H1 (cell line): ENCODE results near the gene APEH. TPM values are rescaled to one million over a fixed set of nuclear protein-coding genes. Genes with fewer than 3 reads are reported as not detected.

Experiments
- ATF3 ChIP-seq: IDR thresholded peaks from 2 replicates; pipeline ENCODE4 v1.6.1; 2011; ENCODE audit warnings: low read depth, mild to moderate bottlenecking, low read length; ENCODE audit not compliant: insufficient read depth
- BCL11A ChIP-seq, 2 experiments: IDR thresholded peaks; one replicate each; pipeline ENCODE4 v1.6.1; 2011; ENCODE audit warnings: low read depth in 2 of 2, low read length in 2 of 2, mild to moderate bottlenecking in 2 of 2
- BRCA1 ChIP-seq: IDR thresholded peaks from 2 replicates; pipeline ENCODE4 v1.6.1; 2012; ENCODE audit warnings: low read depth, low read length, improper control_type of control experiment
- CHD1 ChIP-seq: IDR thresholded peaks from 2 replicates; pipeline ENCODE4 v1.6.1; 2012; ENCODE audit warnings: low read depth, low read length, improper control_type of control experiment
- CHD2 ChIP-seq: IDR thresholded peaks from 2 replicates; pipeline ENCODE4 v1.6.1; 2012; ENCODE audit warnings: low read length, improper control_type of control experiment
- EGR1 ChIP-seq: IDR thresholded peaks from 2 replicates; pipeline ENCODE4 v1.6.1; 2011; ENCODE audit warnings: low read depth, low read length, borderline replicate concordance
- FOSL1 ChIP-seq: IDR thresholded peaks from 2 replicates; pipeline ENCODE4 v1.6.1; 2011; ENCODE audit warnings: mild to moderate bottlenecking, low read depth, low read length, moderate library complexity; ENCODE audit not compliant: insufficient read depth
- GABPA ChIP-seq: IDR thresholded peaks from 2 replicates; pipeline ENCODE4 v1.6.1; 2011; ENCODE audit warnings: mild to moderate bottlenecking, low read length, moderate library complexity, borderline replicate concordance; ENCODE audit not compliant: insufficient read depth
- KDM1A ChIP-seq: fragments of 200-600, 300-600 bp; sonication (generic); IDR thresholded peaks from 2 replicates; pipeline ENCODE4 v1.7.1; 2016; ENCODE audit warnings: mild to moderate bottlenecking, low read length, borderline replicate concordance
- KDM5A ChIP-seq: fragments of 200-600 bp; IDR thresholded peaks from 2 replicates; pipeline ENCODE4 v1.7.1; 2012; ENCODE audit warnings: mild to moderate bottlenecking, low read length, inconsistent platforms, mixed read lengths
- NANOG ChIP-seq: IDR thresholded peaks from 2 replicates; pipeline ENCODE4 v1.6.1; 2011; ENCODE audit warnings: low read length, low read depth, mild to moderate bottlenecking, inconsistent platforms; ENCODE audit not compliant: insufficient read depth, poor library complexity, severe bottlenecking
- POLR2A ChIP-seq, 2 experiments: IDR thresholded peaks; 1 replicate in 1 of 2; 2 replicates in 1 of 2; pipeline ENCODE4 v1.6.1; 2011; ENCODE audit warnings: low read depth in 2 of 2, low read length in 2 of 2, mild to moderate bottlenecking in 2 of 2; ENCODE audit errors: control extremely low read depth in 1 of 2
- POLR2AphosphoS5 ChIP-seq: IDR thresholded peaks from 2 replicates; pipeline ENCODE4 v1.6.1; 2011; ENCODE audit warnings: low read depth, low read length
- POU5F1 ChIP-seq: IDR thresholded peaks from 2 replicates; pipeline ENCODE4 v1.6.1; 2011; ENCODE audit warnings: low read depth, mild to moderate bottlenecking, low read length, moderate library complexity
- RXRA ChIP-seq: IDR thresholded peaks from 2 replicates; pipeline ENCODE4 v1.6.1; 2011; ENCODE audit warnings: low read depth, mild to moderate bottlenecking, low read length, moderate library complexity; ENCODE audit not compliant: insufficient read depth
- SIRT6 ChIP-seq: IDR thresholded peaks from one replicate; pipeline ENCODE4 v1.7.1; 2012; ENCODE audit warnings: low read length, inconsistent platforms
- SIX5 ChIP-seq: IDR thresholded peaks from 2 replicates; pipeline ENCODE4 v1.6.1; 2011; ENCODE audit warnings: mild to moderate bottlenecking, low read depth, low read length
- TAF1 ChIP-seq: IDR thresholded peaks from 2 replicates; pipeline ENCODE4 v1.6.1; 2011; ENCODE audit warnings: mild to moderate bottlenecking, low read depth, low read length
- TAF7 ChIP-seq: optimal IDR thresholded peaks from 2 replicates; pipeline ENCODE3; 2011; ENCODE audit warnings: low read depth, mild to moderate bottlenecking, inconsistent platforms, low read length, moderate library complexity, borderline replicate concordance
- TEAD4 ChIP-seq: IDR thresholded peaks from 2 replicates; pipeline ENCODE4 v1.6.1; 2012; ENCODE audit warnings: low read depth, low read length, inconsistent platforms, mixed read lengths
- YY1 ChIP-seq: IDR thresholded peaks from 2 replicates; pipeline ENCODE4 v1.6.1; 2011; ENCODE audit warnings: low read depth, mild to moderate bottlenecking, low read length
- polyA plus RNA-seq, 7 experiments: library from polyadenylated mRNA; depleted of rRNA in 3 of 7; stranded (reverse) in 5 of 7; unstranded in 2 of 7; fragments of >200 nt in 5 of 7; fragments of 200-250 nt in 2 of 7; gene quantifications; 1 replicate in 5 of 7; 2 replicates in 1 of 7; 4 replicates in 1 of 7; pipeline versions ENCODE4 v1.2.1 to v1.2.3, GENCODE V29; 2011 to 2013; ENCODE audit warnings: missing spikeins in 2 of 7, mixed read lengths in 2 of 7
- total RNA-seq: library from RNA; stranded (reverse); fragmentation: NEBNext Ultra II Directional; extraction: Animal tissue kit (Norgen Biotek cat#: 25700); gene quantifications from 2 replicates; pipeline ENCODE4 v1.2.1, GENCODE V29; 2021
- TF ChIP-seq, protein P1 (sequence below), 3 experiments: IDR thresholded peaks; 1 replicate in 2 of 3; 2 replicates in 1 of 3; pipeline versions ENCODE4 v1.5.1 to v1.6.1; 2011; ENCODE audit warnings: low read length in 3 of 3, mild to moderate bottlenecking in 3 of 3, inconsistent platforms in 2 of 3, low read depth in 1 of 3, moderate library complexity in 1 of 3; ENCODE audit not compliant: insufficient read depth in 1 of 3; ENCODE audit errors: control extremely low read depth in 1 of 3

Gene APEH
- total and polyA plus RNA-seq, 2 of the 8 experiments (the other 6 are each of a cell fraction or from before 2014, with no cell fraction given) = 222 to 260 TPM

DNA sequence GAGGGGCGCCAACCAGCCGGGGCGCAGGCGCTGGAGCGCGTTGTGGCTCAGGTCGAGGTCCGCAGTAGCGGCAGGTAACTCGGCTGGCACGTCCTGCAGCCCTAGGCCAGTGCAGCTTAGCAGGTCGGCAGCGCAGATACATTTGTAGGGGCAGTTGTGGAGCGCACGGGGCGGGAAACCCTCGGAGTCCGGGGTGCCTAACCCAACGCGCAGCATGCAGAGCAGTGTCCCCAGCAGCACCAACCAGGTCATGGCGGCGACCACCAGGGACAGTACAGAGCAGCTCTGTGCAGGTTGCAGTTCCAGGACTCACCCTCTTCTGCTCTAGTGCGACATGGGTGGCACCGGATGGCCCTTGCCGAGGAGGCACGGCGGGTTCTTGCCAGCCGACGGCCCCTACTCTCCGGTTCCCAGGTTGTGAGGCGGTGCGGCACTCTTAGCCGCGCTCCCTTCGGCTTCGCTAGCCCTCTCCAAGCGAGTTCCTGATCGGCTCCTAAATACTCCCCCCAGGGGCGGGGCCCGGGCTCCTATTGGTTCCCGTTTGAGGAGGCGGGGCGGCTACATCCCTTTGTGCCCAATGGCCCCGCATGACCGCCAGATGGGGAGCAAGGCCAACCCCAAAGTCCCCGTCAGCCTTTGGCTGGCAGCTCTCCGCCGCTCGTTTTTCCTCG is 45.2 kb downstream of the APEH start, which contains the start of gene AMIGO3 (continued):
- TF ChIP-seq FOSL1 (0 out of 2 replicates have a peak, but pooled peaks have one; percentile 2), BRCA1 (no peak), NANOG (no peak), RXRA (no peak), POU5F1 (no peak), KDM5A (no peak; the same call in 1 of the 2 replicates), ATF3 (no peak), KDM1A (no peak), YY1 (0 out of 2 replicates have a peak, but pooled peaks have one; percentile 52), CHD1 (no peak), TAF1 (peak; percentile 74; the same call in 1 of the 2 replicates), TAF7 (peak; percentile 1), CHD2 (no peak; the same call in 1 of the 2 replicates), POLR2A (IDR thresholded peaks at IDR 0.05; ENCODE audit: control extremely low read depth in 1 of 2, low read depth in 2 of 2, low read length in 2 of 2) (peak in 1 of 2 experiments; percentile 95; a peak in 2 of 3 replicates), TEAD4 (no peak), BCL11A (IDR thresholded peaks at IDR 0.05; ENCODE audit: low read depth in 2 of 2, low read length in 2 of 2) (no peak), SIRT6 (no peak), EGR1 (no peak), SIX5 (no peak), POLR2AphosphoS5 (peak; percentile 87), GABPA (peak; percentile 13; the same call in 1 of the 2 replicates)
- TF ChIP-seq, protein P1, sequence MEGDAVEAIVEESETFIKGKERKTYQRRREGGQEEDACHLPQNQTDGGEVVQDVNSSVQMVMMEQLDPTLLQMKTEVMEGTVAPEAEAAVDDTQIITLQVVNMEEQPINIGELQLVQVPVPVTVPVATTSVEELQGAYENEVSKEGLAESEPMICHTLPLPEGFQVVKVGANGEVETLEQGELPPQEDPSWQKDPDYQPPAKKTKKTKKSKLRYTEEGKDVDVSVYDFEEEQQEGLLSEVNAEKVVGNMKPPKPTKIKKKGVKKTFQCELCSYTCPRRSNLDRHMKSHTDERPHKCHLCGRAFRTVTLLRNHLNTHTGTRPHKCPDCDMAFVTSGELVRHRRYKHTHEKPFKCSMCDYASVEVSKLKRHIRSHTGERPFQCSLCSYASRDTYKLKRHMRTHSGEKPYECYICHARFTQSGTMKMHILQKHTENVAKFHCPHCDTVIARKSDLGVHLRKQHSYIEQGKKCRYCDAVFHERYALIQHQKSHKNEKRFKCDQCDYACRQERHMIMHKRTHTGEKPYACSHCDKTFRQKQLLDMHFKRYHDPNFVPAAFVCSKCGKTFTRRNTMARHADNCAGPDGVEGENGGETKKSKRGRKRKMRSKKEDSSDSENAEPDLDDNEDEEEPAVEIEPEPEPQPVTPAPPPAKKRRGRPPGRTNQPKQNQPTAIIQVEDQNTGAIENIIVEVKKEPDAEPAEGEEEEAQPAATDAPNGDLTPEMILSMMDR (IDR thresholded peaks at IDR 0.05; ENCODE audit: control extremely low read depth in 1 of 3, insufficient read depth in 1 of 3, low read depth in 1 of 3, low read length in 3 of 3) = peak in 2 of 3 experiments; percentile 76; a peak in 3 of 4 replicates
- TF ChIP-seq, all 59 proteins: peak for 19
